Erythroblast (primary cell): Measurements from ENCODE around the gene RAD51B.

Experiments used
- GATA1 ChIP-seq: IDR thresholded peaks from 2 replicates; pipeline ENCODE4 v1.6.1; 2011; ENCODE audit warnings: low read depth, mild to moderate bottlenecking, control low read depth, low read length, moderate library complexity
- POLR2A ChIP-seq: IDR thresholded peaks from 2 replicates; pipeline ENCODE4 v1.6.1; 2011; ENCODE audit warnings: mild to moderate bottlenecking, low read length

DNA sequence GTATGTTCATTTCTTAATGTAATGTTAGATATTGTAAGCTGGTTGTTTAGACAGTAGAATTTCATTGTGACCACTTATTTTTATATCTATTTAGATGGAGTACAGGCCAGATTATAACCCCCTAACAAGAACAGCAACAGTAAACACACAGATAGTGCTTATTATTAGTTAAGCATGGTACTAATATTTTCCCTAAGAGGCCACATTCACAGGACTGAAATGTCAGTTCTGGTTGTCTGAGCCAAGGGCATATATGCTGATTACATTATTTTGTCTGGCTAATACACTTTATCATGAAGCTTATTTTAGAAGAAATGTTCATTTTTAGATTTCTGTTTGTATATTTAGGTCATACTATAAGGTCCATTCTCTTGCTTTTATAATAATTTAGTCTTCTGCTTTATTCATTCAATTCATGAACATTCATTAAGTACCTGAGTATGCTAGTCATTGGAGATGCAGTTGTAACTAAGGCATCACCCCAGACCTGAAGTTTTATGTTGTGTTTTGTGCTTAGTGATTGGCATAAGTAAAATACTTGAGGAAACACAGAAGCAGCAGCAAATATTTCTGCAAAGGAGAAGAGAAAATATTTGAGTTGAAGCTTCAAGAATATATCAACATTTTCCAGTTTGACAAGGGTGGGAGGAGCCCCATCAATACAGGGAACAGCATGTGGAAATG lies 413.7 kb downstream of the RAD51B start:
- TF ChIP-seq POLR2A (no peak), GATA1 (no peak)
